ENCODE results near the gene ZNF750. TPM values are rescaled to one million over a fixed set of nuclear protein-coding genes. Genes with fewer than 3 reads are reported as not detected.

Gene ZNF750
- total RNA-seq, result not detected

DNA sequence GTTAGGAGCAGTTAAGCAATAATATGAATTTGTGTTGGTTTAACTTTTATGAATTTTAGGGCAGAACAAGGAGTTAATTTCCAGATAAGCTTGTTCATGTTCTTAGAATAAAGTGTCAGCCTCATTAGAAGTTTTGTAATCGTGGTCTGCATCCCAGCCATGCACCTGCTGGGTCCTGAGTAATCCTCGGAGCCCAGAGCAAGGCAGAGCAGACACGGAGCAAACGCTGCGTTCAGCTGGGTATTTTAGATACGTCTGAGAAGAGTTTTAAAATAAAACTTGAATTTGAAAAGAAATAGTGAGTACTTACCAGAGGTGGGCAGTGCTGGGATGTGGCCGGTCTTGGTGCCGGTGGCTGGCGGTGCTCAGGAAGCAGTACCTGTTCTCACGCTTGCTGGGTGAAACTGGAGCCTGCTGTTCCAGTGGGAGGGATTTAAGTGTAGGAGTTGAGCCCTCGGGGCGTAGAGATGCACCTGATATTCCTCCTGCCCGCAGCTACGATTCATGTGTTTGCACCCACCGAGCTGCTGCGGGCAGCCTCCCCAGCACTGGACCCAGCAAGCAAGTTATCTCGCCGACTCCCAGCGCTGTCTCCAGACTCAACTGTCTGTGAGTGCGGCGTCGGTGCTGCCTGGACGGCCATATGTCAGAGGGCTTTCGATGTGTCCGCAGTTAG, at the start of gene ZNF750:
ZNF750 (minus strand) TSS at position 406 of the 676 bp plus-strand sequence. CDS start 7,568 bp downstream, outside the sequence.
- H3K9me3 Mint-ChIP-seq, result no peaks in the 10 kb centered on the region
- ATAC-seq, result no peak
- no peaks in the 10 kb centered on the region for H3K36me3 Mint-ChIP-seq
- H3K4me3 Mint-ChIP-seq, result no peak within 1 kb of the TSS
- H3K27me3 Mint-ChIP-seq, result no peaks in the 10 kb centered on the region
- DNase-seq (ENCODE audit: low spot score), result no peak
- H3K4me1 Mint-ChIP-seq (ENCODE audit: low read depth in 2 of 2), result peaks cover 17 to 28% of the 10 kb centered on the region in 2 donors
- no peak within 1 kb of the TSS for H3K27ac Mint-ChIP-seq

DNA sequence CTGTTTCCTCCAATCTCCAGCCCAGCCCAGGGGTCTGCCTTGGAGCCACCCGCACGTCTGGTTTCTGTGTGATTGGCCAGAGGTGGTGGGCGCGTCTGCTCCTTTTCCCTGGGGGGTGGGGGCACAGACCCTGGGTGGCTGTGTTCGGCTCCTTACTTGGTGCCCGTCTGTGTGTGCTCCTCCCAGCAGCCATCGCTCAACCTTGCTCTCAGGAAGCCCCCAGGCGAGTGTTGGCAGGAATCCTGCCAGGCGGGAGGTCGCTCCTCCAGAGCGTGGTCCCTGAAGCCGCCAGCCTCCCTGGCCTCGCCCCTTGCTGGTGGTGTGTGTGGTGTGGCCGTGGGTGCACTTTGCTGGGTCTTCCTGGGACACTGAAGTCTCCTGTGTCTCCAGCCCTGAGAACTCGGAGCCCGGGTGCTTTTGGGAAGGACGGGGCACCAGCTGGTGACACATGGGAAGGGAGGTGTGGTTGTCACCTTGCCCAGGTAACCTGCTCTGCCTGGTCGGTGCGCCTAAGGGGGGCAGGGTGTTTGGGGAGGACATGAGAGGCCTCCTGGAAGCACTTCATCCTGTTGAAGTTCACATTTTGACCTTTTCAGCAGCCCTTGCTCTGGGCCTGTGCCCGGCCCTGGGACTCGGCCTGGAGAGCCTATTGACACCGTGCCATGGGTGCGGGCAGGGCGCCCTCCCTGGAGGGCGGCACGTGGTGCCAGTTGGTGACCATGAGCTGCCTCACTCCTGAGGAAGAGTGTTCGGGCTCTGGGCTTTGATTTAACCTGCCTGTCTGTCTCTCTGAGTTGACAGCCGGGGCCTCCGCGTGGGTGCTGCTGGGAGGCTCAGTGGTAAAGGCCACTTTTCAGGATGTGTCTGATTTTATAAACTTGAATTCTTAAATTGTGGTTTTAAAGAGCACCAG, 49.0 kb upstream of the ZNF750 start:
- Mint-ChIP-seq H3K27ac (no peak overlapping the region), H3K36me3 (peaks cover 14% of the 10 kb centered on the region), H3K27me3 (peaks cover 0 to 2% of the 10 kb centered on the region in 2 donors), H3K9me3 (no peaks in the 10 kb centered on the region), H3K4me3 (no peak overlapping the region), H3K4me1 (ENCODE audit: low read depth in 2 of 2) (peaks cover 55 to 66% of the 10 kb centered on the region in 2 donors)
- DNase-seq (ENCODE audit: low spot score), result no peak
- ATAC-seq, result no peak

DNA sequence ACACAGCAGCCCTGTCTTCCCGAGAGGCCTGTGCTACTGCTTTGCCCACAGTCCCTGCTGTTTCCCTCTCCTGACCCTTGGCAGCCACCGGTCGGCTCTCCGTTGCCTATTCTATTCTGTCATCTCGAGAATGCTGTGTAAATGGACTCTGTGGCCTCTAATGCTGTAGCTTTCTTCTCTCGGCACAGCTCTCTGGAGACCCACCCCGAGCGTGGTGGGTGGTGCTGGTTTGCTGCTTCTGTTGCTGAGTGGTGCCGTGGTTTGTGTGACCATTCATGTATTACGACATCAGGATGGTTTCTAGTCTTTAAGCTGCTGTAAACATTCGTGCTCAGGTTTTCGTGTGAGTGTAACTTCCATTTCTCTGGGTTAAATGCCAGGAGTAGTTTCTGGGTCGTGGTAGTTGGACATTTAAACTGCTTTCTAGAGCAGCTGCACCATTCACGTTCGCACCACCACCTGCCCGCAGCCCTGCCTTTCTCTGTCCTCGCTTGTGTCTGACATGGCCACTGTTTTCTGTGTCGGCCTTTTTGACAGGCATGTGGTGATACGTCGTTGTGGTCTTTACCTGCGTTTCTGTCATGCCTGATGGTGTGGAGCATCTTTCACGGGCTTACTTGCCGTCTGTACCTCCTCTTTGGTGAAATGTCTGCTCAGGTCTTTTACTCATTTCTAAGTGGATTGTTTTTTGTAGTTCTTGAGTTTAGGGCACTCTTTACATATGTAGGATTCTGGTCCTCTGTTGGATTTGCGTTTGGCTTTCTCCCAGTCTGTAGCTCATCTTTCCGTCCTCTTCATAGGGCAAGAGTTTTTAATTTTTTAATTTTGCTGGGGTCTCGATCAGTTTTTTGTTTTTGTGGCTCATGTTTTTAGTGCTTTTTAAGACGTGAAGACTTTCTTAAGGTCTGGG, 47.7 kb upstream of the ZNF750 start:
- DNase-seq (ENCODE audit: low spot score) (no peak), ATAC-seq (no peak)
- peaks cover 55 to 66% of the 10 kb centered on the region in 2 donors for H3K4me1 Mint-ChIP-seq (ENCODE audit: low read depth in 2 of 2)
- H3K27ac Mint-ChIP-seq, result peak overlapping the region; percentile 4 to 38
- peaks cover 14% of the 10 kb centered on the region for H3K36me3 Mint-ChIP-seq
- no peaks in the 10 kb centered on the region for H3K9me3 Mint-ChIP-seq
- H3K27me3 Mint-ChIP-seq, result peaks cover 0 to 2% of the 10 kb centered on the region in 2 donors
- H3K4me3 Mint-ChIP-seq, result peak overlapping the region; percentile 71

GRCh38 chr17:82884970-82885353, 45.1 kb upstream of the ZNF750 start:
- Mint-ChIP-seq H3K36me3 (peaks cover 9% of the 10 kb centered on the region), H3K27me3 (no peaks in the 10 kb centered on the region), H3K27ac (peak overlapping the region; percentile 36 to 75), H3K9me3 (no peaks in the 10 kb centered on the region), H3K4me1 (ENCODE audit: low read depth in 2 of 2) (peaks cover 57 to 66% of the 10 kb centered on the region in 2 donors), H3K4me3 (peak overlapping the region; percentile 76)
- ATAC-seq (peak; percentile 53 to 63), DNase-seq (ENCODE audit: low spot score) (no peak)

DNA sequence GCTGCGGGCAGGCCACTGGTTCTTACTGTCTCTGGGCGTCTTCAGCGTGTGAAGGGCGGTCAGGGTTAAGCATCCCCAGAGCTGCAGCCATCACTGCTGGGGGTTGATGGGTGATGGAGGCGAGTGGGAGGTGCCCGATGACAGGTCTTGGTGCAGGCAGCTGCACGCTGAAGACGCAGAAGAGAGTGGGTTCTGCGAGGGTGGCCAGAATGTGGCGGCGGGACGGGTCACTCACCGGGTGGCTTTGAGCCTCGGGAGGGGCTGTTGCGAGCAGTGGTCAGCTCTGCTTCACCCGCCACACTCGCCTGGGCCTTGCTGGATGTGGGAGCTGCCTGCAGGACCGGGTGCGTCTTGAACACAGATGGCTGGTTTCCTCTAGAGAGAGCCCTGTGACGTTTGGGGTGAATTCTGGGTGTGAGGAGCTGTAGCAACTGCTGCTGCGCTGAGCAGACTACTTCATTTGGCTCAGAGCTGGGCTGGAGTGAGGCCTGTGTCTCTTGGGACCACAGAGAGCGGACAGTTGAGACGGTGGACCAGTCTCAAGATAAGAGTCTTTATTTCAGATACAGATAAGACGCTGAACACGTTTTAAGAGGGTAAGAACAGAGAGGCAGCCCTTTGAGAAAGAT, 44.6 kb upstream of the ZNF750 start:
- ATAC-seq (no peak), DNase-seq (ENCODE audit: low spot score) (no peak)
- Mint-ChIP-seq H3K27me3 (no peaks in the 10 kb centered on the region), H3K9me3 (no peaks in the 10 kb centered on the region), H3K36me3 (peaks cover 9% of the 10 kb centered on the region), H3K4me1 (ENCODE audit: low read depth in 2 of 2) (peaks cover 62 to 71% of the 10 kb centered on the region in 2 donors), H3K27ac (peak overlapping the region; percentile 36 to 75), H3K4me3 (peak overlapping the region; percentile 76)

GRCh38 chr17:82883419-82884031, 43.7 kb upstream of the ZNF750 start:
- Mint-ChIP-seq H3K27ac (peak overlapping the region in 1 of 2 donors; percentile 75), H3K27me3 (no peaks in the 10 kb centered on the region), H3K4me1 (ENCODE audit: low read depth in 2 of 2) (peaks cover 71 to 80% of the 10 kb centered on the region in 2 donors), H3K9me3 (no peaks in the 10 kb centered on the region), H3K36me3 (peaks cover 9% of the 10 kb centered on the region), H3K4me3 (peak overlapping the region; percentile 86)
- no peak for ATAC-seq
- DNase-seq (ENCODE audit: low spot score), result no peak

DNA sequence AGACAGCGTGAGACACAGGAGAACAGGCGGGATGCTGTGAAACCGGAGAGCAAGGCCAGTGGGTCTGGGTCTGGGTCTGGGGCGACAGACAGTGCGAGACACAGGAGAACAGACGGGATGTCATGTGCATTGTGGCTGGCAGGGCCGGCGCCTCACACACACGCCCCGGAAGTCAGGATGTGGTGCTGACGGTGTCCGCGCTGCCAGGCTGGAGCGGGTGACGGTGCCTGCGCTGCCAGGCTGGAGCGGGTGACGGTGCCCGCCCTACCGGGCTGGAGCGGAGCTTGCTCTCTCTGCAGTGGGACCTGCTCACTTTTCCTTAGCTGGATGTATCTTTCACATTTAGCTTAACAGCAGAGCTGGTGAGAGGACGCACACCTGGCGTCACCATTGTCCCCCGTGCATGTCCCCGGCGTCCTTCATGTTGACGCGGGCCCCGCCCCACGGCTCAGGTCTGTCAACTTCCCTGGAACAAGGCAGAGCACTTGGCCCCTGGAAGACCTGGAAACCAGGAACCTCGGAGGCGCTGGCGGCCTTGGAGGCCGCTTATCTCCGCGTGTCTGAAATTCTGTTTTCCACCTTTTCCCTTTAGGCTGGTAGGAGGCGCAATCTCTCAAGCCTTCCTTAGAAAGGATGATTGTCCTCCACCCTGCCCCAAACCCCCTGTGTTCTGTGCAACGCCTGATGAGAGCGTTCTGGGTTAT, 43.0 kb upstream of the ZNF750 start:
- Mint-ChIP-seq H3K27ac (peak overlapping the region in 1 of 2 donors; percentile 36), H3K4me1 (ENCODE audit: low read depth in 2 of 2) (peaks cover 73 to 83% of the 10 kb centered on the region in 2 donors), H3K9me3 (no peaks in the 10 kb centered on the region), H3K4me3 (peak overlapping the region; percentile 86), H3K36me3 (peaks cover 5% of the 10 kb centered on the region), H3K27me3 (peaks cover 0 to 3% of the 10 kb centered on the region in 2 donors)
- ATAC-seq (peak; percentile 82 to 88), DNase-seq (ENCODE audit: low spot score) (no peak)

- no peaks in the 10 kb centered on the region for H3K36me3 Mint-ChIP-seq
- DNase-seq (ENCODE audit: low spot score) (no peak), ATAC-seq (peak in 1 of 2 donors; percentile 25)
- H3K9me3 Mint-ChIP-seq, result no peaks in the 10 kb centered on the region
- peak overlapping the region; percentile 86 for H3K4me3 Mint-ChIP-seq
- peak overlapping the region in 1 of 2 donors; percentile 36 for H3K27ac Mint-ChIP-seq
- peaks cover 65 to 75% of the 10 kb centered on the region in 2 donors for H3K4me1 Mint-ChIP-seq (ENCODE audit: low read depth in 2 of 2)
- peaks cover 0 to 3% of the 10 kb centered on the region in 2 donors for H3K27me3 Mint-ChIP-seq
Measured at GRCh38 chr17:82881900-82882714, 42.3 kb upstream of the ZNF750 start.

- no peaks in the 10 kb centered on the region for H3K9me3 Mint-ChIP-seq
- no peak for ATAC-seq
- no peak for DNase-seq (ENCODE audit: low spot score)
- H3K27ac Mint-ChIP-seq, result no peak overlapping the region
- no peaks in the 10 kb centered on the region for H3K36me3 Mint-ChIP-seq
- H3K4me1 Mint-ChIP-seq (ENCODE audit: low read depth in 2 of 2), result peaks cover 63 to 73% of the 10 kb centered on the region in 2 donors
- H3K27me3 Mint-ChIP-seq, result peaks cover 0 to 3% of the 10 kb centered on the region in 2 donors
- no peak overlapping the region for H3K4me3 Mint-ChIP-seq
Measured at GRCh38 chr17:82881324-82881823, 41.6 kb upstream of the ZNF750 start.

- Mint-ChIP-seq H3K9me3 (no peaks in the 10 kb centered on the region), H3K27me3 (peaks cover 0 to 3% of the 10 kb centered on the region in 2 donors), H3K4me3 (no peak overlapping the region), H3K4me1 (ENCODE audit: low read depth in 2 of 2) (peaks cover 57 to 68% of the 10 kb centered on the region in 2 donors), H3K27ac (no peak overlapping the region), H3K36me3 (no peaks in the 10 kb centered on the region)
- ATAC-seq, result no peak
- no peak for DNase-seq (ENCODE audit: low spot score)
Measured at GRCh38 chr17:82880620-82881323, 41.0 kb upstream of the ZNF750 start.

GRCh38 chr17:82879241-82879640, 39.4 kb upstream of the ZNF750 start:
- H3K27ac Mint-ChIP-seq, result peak overlapping the region; percentile 5 to 13
- H3K9me3 Mint-ChIP-seq, result no peaks in the 10 kb centered on the region
- peak overlapping the region; percentile 35 for H3K4me3 Mint-ChIP-seq
- no peaks in the 10 kb centered on the region for H3K36me3 Mint-ChIP-seq
- DNase-seq (ENCODE audit: low spot score) (no peak), ATAC-seq (no peak)
- peaks cover 48 to 58% of the 10 kb centered on the region in 2 donors for H3K4me1 Mint-ChIP-seq (ENCODE audit: low read depth in 2 of 2)
- H3K27me3 Mint-ChIP-seq, result peaks cover 0 to 3% of the 10 kb centered on the region in 2 donors
